Right ventricle myocardium inferior (tissue), 1 donor: ENCODE measurements around the gene KRT74. TPM values are rescaled to one million over a fixed set of nuclear protein-coding genes. Genes with fewer than 3 reads are reported as not detected.

Experiments
- ATAC-seq: fragments of 200-7000 bp; cut with Tn5 transposase; one replicate; pipeline ENCODE4 v1.9.1; 2020; ENCODE audit warnings: mild to moderate bottlenecking, moderate library complexity
- DNase-seq: peaks from one replicate; pipeline ENCODE4 v3.0.0; 2021; ENCODE audit errors: missing footprints
- intact Hi-C: fragments of 100-400 bp; cut with DNase I; formaldehyde crosslinking; loops from one replicate; pipeline ENCODE4 v1.11.0; 2022
- long read RNA-seq: library from polyadenylated mRNA; unstranded; transcript quantifications from one replicate; pipeline ENCODE4 v2.0.0, GENCODE V29; 2021
- total RNA-seq: library from RNA; stranded (reverse); fragmentation: NEBNext Ultra II Directional; extraction: Animal tissue kit (Norgen Biotek cat#: 25700); gene quantifications from one replicate; pipeline ENCODE4 v1.2.1, GENCODE V29; 2021
- donor health status: DM: no; HTN: yes; CAD: no; lungs with severe emphysema.

The KRT74 gene
- not detected for total RNA-seq
- long read RNA-seq = 0 reads

DNA sequence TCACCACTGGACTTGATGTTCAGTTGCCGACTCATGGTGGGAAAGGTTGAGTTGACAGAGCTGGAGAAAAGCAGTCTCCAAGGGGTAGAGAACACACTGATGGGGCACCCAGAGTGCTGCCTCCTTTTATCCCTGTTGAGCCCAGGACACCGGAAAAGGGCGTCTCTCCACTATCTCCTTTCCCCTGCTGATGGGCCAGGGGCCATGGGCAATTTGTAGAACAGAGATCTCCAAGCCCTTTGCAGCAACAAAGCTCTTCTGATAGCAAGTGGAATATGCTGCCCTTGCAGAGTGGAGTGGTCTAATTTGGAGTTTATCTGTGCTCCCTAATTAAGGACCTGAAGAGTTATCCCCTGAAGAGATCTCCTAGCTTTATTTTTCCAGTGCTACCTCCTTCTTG is at the start of gene KRT74:
KRT74 (minus strand) TSS at position 101 of the 400 bp plus-strand sequence; CDS start at position 35, 66 bp downstream.
- ATAC-seq (no peak), DNase-seq (no peak)
- intact Hi-C loops = no loop called here

DNA sequence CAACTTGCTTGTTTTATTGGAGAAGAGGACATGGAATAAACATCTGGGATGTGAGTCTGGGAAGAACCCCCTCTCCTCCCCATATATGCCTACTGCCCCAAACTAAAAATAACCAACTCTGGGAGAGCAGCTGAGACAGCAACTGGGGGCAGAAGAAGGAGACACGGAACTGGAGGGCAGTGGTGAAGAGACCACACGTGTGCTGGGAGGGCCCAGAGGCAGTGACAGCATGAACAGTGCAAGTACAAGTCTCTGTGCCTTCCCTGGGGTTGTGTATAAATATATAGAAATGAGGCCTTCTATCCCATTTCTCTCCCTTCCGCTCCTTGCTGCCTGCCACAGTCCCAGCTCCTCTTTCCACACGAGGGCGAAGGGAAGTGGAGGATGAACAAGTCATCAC is 48.7 kb upstream of the KRT74 start:
- intact Hi-C loops = no loop called here
- DNase-seq (no peak), ATAC-seq (no peak)

DNA sequence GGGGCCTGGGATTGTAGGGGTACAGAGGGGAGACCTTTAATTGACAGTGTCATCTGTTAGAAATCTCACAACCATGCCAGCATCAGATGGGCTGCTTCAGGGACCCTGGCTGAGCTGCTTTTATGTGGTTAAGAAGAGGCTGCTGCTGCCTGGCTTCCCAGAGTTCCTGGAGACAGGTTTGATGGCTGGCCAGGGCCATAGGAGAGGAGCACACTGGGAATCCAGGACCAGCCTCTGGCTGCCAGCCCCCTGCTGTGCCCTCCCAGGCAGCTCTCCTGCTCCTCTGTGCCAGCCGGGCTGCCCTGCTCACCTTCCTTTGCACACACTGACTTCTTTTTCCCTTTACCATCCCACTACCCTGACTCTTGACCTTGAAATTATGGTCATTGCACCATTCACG is 45.2 kb upstream of the KRT74 start:
- ATAC-seq = no peak
- no peak for DNase-seq
- intact Hi-C loops = no loop called here

DNA sequence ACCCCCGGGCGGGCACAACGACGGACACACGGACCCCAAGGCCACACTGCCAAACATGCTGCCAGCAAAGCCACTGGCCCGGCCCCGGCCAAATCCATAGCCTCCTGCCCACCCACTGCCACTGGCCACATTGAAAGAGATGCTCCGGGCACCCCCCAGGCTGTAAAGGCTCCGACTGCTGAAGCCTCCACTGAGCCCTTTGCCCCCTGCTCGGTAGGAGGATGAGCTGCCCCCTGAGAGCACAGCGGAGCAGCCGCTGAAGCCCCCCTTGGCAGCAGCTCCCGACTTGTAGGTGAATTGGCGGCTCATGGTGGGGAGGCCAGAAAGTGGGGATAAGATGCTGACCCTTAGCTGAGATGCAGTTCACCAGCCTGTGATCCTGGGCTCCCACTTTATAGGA is 44.6 kb upstream of the KRT74 start, which contains the start of gene KRT73:
KRT73 (minus strand) TSS at position 344 of the 400 bp plus-strand sequence; CDS start at position 309, 35 bp downstream.
- intact Hi-C loops = no loop called here
- ATAC-seq (no peak), DNase-seq (no peak)

- intact Hi-C loops = no loop called here
- ATAC-seq (no peak), DNase-seq (no peak)
Observed at GRCh38 chr12:52617403-52617785, 43.8 kb upstream of the KRT74 start.

GRCh38 chr12:52616680-52617402 is 43.2 kb upstream of the KRT74 start:
- DNase-seq = no peak
- ATAC-seq = no peak
- intact Hi-C loops = no loop called here

GRCh38 chr12:52615912-52616311 is 42.3 kb upstream of the KRT74 start:
- no peak for ATAC-seq
- no peak for DNase-seq
- intact Hi-C loops = no loop called here

DNA sequence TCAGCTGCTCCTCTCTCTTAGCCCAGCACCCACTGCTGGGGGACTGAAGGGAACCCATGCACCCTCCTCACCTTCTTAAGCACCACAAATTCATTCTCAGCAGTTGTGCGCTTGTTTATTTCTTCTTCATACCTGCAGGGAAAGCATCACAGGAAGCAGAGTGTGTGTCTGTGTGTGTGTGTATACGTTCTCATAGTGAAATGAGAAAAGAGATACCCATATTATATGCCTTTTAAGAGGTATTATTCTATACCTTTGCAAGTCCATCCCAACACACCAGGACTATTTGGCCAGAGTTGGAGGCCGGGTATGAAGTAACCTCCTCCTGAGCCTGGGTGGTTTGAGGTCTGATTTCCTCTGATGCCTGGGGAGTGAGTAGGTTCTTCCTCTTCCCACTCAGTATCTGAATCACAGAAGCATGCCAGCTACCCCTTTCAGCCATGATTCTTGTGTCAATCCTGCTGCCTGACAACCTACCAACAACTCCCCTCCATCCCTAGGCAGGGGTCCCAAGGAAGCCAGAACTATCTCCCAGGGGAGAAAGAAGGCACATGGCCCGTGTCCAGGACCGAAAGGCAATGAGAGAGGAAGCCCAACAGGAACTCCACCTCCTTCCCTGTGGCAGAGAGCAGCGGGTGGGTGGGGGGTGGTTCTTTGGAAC is 41.7 kb upstream of the KRT74 start:
- ATAC-seq = no peak
- intact Hi-C loops = no loop called here
- no peak for DNase-seq

DNA sequence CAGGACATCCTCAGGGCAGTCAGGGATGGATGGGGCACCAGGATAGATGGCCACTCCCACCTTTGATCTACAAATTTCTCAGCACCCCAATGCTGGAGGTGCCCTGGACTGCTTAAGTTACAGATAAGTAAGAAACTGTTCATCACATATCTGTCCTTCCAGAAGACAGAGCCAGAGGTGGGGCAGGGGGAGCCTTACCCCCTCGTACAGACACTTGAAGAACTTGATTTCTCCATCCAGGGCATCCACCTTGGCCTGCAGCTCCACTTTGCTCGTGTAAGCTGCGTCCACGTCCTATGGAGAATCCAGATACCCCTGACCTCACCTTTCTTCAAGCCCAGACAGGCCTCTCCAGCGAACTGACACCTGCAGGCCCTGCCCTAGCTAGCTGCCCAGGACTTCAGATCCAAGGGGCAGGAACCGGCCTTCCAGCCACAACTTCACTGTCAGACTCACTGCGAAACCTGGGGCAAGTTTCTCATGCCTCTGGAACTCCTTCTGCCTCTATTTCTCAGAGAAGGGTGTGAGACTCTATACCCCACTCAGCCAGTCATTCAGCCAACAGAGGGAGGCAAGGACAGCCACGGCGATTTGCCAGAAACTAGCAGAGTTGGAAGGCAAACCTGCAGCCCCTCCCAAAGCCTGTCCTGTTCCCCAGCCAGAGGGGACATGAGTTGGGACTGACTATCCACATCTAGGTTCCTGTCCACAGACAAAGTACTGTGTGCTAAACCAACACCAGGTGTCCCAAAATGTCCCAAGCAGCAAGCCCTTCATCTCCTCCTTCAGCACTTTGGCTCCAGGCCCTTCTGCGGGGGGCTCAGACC is 41.0 kb upstream of the KRT74 start:
- ATAC-seq (no peak), DNase-seq (no peak)
- intact Hi-C loops = no loop called here

- intact Hi-C loops = no loop called here
- DNase-seq = no peak
- no peak for ATAC-seq
Observed at GRCh38 chr12:52613384-52614030, 39.9 kb upstream of the KRT74 start.

- intact Hi-C loops = no loop called here
- DNase-seq = no peak
Observed at GRCh38 chr12:52612431-52613383, 39.1 kb upstream of the KRT74 start.

DNA sequence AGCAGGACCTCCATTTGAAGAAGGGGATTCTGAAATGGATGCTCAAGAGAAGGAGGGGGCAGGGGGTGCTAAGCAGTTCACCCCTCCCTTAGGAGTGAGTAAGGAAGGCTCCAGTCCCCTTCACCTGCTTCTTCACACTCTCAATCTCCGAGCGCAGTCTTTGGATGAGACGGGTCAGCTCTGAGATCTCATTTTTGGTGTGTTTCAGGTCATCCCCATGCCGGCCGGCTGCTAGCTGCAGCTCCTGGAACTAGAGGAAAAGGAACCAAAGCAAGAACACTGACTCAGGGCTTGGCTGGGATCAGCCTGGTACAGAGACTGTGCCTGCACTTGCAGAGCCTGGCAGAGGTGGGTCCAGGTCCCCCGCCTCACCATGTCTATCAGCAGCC is 37.4 kb upstream of the KRT74 start:
- DNase-seq (no peak), ATAC-seq (no peak)
- intact Hi-C loops = no loop called here

More at GRCh38 chr12:52612431-52613383, 39.1 kb upstream of the KRT74 start:
- ATAC-seq = no peak

DNA sequence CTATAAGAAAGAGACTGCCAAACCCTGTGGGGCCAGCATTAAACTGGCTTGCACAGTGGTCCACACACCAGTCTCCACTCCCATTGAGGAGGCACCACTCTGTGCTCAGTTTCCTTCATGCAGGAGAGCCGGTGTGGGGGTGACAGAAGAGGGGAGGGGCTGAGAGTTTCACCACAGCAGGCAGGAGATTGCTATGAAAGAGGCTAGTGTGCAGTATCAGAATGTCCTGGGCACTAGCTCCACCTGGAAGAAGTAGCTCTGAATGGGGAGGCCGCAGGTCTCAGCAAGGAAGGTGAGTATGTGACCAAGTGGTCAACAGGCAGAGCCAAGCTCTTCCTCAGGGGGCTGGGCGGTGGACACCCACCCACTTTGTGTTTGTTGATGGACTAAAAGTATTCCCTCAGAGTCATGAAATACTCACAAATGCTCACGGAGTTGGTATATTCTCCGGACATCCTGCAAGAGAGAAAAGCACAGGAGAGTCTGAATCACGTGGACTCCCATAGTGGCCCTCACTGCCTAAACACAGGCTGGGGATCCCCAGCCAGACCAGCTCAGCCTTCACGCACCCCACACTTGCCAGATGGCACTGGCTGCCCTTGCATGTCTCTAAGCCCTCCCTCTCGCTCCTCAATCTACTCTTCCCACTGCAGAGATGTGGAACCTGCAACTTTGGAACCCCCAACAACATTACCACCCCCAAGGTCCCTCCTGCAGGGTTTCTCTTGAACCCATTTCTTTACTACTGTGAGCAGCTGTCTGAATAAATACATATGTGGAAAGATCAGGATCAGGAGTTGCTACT is 35.4 kb upstream of the KRT74 start:
- intact Hi-C loops = no loop called here
- DNase-seq = no peak

GRCh38 chr12:52608161-52608560 is 34.5 kb upstream of the KRT74 start:
- no peak for DNase-seq
- no peak for ATAC-seq

More for the DNA sequence above, 35.4 kb upstream of the KRT74 start:
- ATAC-seq = no peak

GRCh38 chr12:52607314-52607713 is 33.7 kb upstream of the KRT74 start:
- ATAC-seq = no peak
- intact Hi-C loops = no loop called here
- DNase-seq = no peak

More at GRCh38 chr12:52608161-52608560, 34.5 kb upstream of the KRT74 start:
- intact Hi-C loops = no loop called here

DNA sequence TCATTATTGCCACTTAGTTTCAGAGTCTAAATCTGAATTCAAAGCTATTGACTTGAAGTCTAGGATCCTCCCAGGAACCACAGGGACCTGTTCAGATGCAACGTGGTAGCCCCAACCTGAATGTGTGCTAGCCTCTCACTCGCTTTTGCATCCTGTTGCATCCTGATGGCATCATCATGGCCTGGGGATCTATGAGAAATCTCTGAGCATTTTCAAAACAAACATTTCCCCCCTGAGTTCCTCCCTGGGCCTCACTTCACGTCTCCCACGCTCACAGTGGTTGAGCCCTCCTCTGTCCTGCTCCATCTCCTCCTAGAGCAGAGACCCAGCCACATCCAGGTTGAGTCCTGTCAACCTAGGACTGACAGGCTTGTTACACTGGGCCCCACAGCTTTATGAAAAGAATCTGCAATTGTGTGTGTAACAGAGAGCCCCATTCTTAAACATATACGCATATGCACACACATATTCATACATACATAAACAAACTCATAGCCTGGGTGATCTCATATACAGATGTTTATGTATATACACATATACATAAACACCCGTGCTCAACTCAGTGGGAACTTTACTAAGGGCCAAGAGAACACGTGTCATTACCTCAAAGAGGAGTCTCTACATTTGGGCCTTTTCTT is 33.1 kb upstream of the KRT74 start:
- DNase-seq (no peak), ATAC-seq (no peak)
- intact Hi-C loops = no loop called here

DNA sequence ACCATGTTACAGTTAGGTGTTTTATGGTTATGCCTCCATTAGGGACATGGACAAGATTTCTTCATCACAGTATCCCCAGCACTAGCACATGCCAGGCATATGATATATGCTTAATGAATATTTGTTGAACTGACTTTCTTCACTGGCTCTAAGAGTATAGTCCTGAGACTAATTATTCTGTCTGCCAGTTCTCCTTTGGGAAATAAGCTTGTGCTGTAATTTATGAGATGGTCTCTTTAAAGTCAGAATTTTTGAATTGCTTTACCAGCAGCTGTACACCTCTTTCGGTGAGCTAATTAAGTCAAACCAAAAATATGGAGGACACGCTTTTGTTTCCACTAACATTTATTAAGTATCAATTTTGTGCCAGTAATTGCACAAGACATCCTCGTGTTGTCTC is 32.5 kb upstream of the KRT74 start:
- ATAC-seq (no peak), DNase-seq (no peak)

More for the DNA sequence above, 32.5 kb upstream of the KRT74 start:
- intact Hi-C loops = no loop called here
